HG03342 (cell line): Measurements from ENCODE around the gene RBKS.
A peak's percentile ranks its signal among the peaks of the same experiment; 100 is the strongest.
"Not testable (repeated sequence)": the region's sequence is repeated elsewhere in the genome, so short reads cannot be mapped to it uniquely, and the experiment has no call there.

Source experiments
- ATAC-seq: cut with Tn5 transposase; IDR thresholded peaks from one replicate; pipeline ENCODE4 v1.9.1; 2021; ENCODE audit warnings: mild to moderate bottlenecking, moderate library complexity; ENCODE audit not compliant: unreplicated experiment

Gene RBKS

DNA sequence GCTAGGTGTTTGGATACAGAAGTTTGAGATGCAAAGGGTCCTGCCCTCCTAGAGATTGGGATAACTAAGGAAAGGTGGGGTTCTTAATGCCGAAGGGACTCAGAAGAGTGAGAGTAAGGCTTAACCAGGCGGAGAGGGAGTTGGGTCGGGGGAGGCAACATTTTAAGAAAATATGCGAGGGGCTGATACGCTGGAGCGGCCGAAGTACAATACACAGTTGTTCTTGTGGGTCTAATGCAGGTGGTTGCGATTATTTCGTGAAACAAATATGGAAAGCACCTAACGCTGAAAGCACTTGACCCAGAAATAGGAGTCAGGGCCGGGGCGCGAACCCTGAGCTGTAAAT lies 119.0 kb downstream of the RBKS start:
- peak; percentile 19 for ATAC-seq

DNA sequence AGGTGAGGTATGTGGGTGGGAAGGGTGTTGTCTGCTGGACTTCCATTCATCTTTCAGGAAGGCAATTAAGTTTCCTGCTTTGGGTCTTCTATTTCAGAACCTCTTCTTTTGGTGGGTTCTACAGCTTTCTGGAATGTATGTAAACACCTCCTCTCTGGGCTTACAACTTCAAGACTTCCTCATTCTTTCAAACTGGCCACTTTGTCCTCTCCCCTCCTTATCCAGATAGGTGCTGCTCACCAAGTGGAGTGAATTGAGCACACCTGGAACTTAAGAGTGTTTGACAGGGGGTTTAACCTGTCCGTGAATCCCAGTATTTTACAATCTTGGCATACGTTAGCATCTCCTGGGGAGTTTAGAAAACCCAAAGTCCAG lies 123.9 kb downstream of the RBKS start:
- ATAC-seq, result no peak

- ATAC-seq, result no peak
Measured at GRCh38 chr2:27765621-27766286, 124.4 kb downstream of the RBKS start.

- ATAC-seq, result not testable (repeated sequence)
Measured at GRCh38 chr2:27764526-27764925, 125.7 kb downstream of the RBKS start.

DNA sequence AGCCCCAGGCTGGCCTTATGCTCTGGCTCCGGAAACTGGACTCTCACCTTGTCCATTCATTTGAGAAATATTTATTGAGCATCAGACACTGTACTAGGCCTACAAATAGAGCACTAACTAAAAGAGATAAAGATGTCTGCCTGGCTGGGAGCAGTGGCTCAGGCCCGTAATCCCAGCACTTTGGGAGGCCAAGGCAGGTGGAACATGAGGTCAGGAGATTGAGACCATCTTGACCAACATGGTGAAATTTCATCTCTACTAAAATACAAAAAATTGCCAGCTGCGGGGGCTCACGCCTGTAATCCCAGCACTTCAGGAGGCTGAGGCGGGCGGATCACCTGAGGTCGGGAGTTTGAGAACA lies 126.3 kb downstream of the RBKS start:
- no peak for ATAC-seq

DNA sequence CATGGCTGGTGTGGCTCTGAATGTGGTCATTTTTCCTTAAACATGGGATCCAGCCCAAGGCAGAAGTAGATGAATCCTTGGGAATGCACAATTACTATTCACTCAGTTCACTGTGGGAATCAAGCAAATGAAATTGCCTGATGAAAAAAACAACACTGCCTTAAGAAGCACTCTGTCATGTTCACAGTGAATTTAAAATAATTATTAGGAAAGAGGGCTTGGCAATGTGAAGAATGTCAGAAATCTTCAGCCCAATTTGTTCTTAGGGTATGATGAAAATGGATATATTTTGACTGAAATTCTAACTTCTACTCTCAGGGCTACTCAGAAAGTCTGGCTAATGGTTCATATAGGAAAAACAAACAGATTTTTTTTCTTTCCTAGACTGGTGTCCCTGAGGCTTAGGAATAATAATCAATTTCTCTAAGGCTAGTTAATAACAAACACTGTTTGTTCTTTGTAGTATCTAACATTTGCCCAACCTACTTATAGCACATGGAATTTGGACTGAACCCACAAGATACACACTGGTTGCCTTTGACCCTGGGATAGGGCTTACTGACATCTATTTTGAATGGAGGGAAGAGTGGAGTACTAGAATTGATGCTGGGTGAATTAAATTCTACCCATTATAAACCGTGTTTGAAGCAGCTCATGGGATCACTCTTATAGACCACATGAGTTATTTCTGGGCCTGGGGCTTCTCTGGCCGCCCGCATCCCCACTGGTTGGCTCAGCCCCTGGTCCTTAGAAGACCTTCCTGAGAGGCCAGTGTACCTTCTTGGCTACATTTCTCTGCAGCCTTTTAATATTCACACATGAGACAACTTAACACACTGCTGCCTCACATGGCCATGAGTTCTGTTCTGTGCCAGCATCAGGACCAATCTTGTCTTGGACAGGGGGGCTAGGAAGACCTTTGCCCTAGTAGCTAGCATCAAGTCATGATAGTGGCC lies 127.0 kb downstream of the RBKS start:
- ATAC-seq, result no peak

- no peak for ATAC-seq
Measured at GRCh38 chr2:27756544-27757498, 133.4 kb downstream of the RBKS start.

DNA sequence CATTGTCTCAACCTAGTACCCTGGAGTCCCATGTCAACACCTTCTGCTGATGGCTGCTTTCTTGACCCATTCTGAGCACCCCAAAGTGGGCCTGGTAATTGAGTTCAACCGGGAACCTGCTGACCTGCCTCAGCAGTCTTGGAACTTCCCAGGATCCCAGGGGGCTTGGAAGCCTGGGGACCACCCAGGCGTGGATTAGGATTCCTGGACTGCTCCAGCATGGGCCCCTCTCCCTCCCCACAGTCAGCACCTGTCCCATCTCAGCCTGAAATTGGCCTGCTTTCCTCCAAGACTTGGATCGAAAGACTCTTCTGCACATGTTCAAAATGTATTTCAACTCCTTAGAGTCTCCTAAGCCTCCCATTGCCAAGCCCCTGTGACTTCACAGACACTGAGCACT lies 134.1 kb downstream of the RBKS start:
- no peak for ATAC-seq

- ATAC-seq, result no peak
Measured at GRCh38 chr2:27754831-27755230, 135.4 kb downstream of the RBKS start.

DNA sequence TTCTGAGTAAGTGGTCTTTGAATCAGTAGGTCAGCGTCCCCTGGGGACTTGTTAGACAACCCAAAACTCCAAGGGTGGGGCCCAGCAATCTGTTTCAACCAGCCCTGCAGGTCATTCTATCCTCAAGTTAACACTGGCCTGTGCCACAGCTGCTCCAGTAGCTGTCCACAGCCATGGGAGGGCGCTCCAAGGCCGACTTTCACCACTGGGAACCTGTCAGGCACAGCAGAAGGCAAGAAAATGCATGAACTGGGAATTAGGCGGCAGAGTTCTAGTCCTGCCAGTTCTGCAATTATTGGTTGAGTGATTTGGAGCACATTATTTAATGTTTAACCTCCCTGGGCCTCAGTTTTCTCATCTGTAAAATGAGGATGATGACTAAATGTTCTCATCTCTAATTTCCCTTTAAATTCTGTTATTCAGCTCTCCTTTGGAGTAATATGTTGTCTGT lies 136.0 kb downstream of the RBKS start:
- ATAC-seq, result no peak

GRCh38 chr2:27752551-27753237 lies 137.5 kb downstream of the RBKS start:
- ATAC-seq, result no peak

DNA sequence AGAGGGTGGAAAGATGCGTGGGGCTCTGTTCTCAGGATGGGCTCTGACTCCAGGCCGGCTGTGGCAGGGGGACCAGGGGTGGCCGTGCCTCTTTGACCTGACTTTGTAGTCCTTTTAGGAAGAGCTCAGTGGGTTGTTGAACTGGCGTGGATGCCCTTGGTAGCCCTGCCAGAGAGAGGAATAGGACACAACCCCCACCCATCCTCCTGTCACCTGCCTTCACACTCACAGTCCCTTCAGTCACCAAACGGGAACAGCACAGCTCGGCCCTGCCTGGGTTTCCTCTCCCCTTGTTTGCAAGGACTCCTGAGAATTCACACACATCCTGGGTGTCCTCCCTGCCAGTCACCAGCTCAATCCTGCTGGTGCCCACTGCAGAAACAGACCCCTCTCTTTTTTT lies 138.8 kb downstream of the RBKS start:
- no peak for ATAC-seq

- not testable (repeated sequence) for ATAC-seq
Measured at GRCh38 chr2:27748803-27749554, 141.2 kb downstream of the RBKS start.

- ATAC-seq, result no peak
Measured at GRCh38 chr2:27747827-27748352, 142.3 kb downstream of the RBKS start.

DNA sequence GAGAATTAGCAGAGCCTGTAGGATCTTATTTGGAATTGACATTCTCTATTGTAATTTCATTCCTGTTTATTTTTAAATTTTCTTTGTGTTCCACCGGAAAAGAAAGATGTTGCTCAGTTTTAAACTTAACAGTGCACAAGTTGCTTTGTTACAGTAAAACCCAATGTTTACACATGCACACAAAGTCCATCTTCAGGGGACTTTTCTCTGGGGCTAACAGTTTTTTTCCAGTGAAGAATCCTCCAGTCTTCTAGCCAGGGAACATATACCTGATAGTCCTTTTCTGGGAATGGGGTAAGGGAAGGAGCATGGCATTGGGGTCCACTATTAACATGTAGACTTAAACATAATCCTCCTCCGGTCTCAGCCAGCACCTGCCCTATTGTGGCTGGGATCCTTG lies 143.9 kb downstream of the RBKS start:
- ATAC-seq, result no peak

- not testable (repeated sequence) for ATAC-seq
Measured at GRCh38 chr2:27745494-27745893, 144.7 kb downstream of the RBKS start.

- no peak for ATAC-seq
Measured at GRCh38 chr2:27742571-27742970, 147.6 kb downstream of the RBKS start.

- ATAC-seq, result no peak
Measured at GRCh38 chr2:27741673-27742072, 148.5 kb downstream of the RBKS start.

GRCh38 chr2:27739058-27739373 lies 151.2 kb downstream of the RBKS start:
- ATAC-seq, result no peak
